DND-41 (cell line): Measurements from ENCODE around the gene EPM2A.

Source experiments
- EZH2 ChIP-seq: IDR thresholded peaks from 3 replicates; pipeline ENCODE4 v1.6.1; 2012; ENCODE audit warnings: borderline replicate concordance, low read depth, mild to moderate bottlenecking, moderate library complexity, low read length, inconsistent platforms; ENCODE audit not compliant: severe bottlenecking
- TF ChIP-seq, protein P1 (sequence below): IDR thresholded peaks from 2 replicates; pipeline ENCODE4 v1.5.1; 2012; ENCODE audit warnings: borderline replicate concordance, low read length, moderate library complexity, mild to moderate bottlenecking; ENCODE audit not compliant: poor library complexity, severe bottlenecking; ENCODE audit errors: extremely low read depth

DNA sequence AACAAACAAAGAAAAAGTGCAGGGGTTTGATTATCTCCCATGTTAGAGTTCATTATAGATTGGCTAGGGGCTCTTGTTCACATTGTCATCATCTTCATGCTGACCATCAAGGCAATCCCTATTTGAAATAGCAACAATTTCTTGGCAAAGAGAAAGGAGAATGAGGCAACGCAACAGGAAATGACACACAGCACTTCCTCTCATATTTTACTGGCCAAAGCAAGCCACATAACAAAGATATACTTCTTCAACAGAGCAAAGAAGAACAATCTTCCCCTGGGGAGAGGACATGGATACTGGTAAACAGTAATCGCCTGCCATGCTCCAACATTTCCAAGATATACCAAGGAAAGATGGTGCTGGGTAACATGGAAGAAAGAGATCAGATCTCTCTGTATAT is 29.8 kb downstream of the EPM2A start:
- TF ChIP-seq, protein P1, sequence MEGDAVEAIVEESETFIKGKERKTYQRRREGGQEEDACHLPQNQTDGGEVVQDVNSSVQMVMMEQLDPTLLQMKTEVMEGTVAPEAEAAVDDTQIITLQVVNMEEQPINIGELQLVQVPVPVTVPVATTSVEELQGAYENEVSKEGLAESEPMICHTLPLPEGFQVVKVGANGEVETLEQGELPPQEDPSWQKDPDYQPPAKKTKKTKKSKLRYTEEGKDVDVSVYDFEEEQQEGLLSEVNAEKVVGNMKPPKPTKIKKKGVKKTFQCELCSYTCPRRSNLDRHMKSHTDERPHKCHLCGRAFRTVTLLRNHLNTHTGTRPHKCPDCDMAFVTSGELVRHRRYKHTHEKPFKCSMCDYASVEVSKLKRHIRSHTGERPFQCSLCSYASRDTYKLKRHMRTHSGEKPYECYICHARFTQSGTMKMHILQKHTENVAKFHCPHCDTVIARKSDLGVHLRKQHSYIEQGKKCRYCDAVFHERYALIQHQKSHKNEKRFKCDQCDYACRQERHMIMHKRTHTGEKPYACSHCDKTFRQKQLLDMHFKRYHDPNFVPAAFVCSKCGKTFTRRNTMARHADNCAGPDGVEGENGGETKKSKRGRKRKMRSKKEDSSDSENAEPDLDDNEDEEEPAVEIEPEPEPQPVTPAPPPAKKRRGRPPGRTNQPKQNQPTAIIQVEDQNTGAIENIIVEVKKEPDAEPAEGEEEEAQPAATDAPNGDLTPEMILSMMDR = no peak
- TF ChIP-seq EZH2 = no peak
